ENCODE results near the gene CNKSR2. TPM values are rescaled to one million over a fixed set of nuclear protein-coding genes. Genes with fewer than 3 reads are reported as not detected.

The CNKSR2 gene
- total RNA-seq, 1 experiment from 2014 or later = 11.3 TPM

GRCh38 chrX:21565025-21565424 lies 190.8 kb downstream of the CNKSR2 start:
- ChIA-PET POLR2A (no interaction called here), CTCF (no interaction called here)
- no peak overlapping the region for H3K4me3 Mint-ChIP-seq
- no peaks in the 10 kb centered on the region for H3K36me3 Mint-ChIP-seq
- no peaks in the 10 kb centered on the region for H3K9me3 Mint-ChIP-seq
- no peaks in the 10 kb centered on the region for H3K4me1 Mint-ChIP-seq
- ATAC-seq = no peak
- TF ChIP-seq E2F1 (CRISPR knock-in tag; IDR thresholded peaks at IDR 0.05) (no peak), FOXJ3 (CRISPR knock-in tag; IDR thresholded peaks at IDR 0.05; ENCODE audit: borderline replicate concordance) (no peak), NFATC4 (CRISPR knock-in tag; IDR thresholded peaks at IDR 0.05) (no peak), ZNF263 (CRISPR knock-in tag; IDR thresholded peaks at IDR 0.05; ENCODE audit: low read depth) (no peak), RELA (CRISPR knock-in tag; IDR thresholded peaks at IDR 0.05; ENCODE audit: borderline replicate concordance) (no peak), ATF1 (CRISPR knock-in tag; IDR thresholded peaks at IDR 0.05) (no peak), E2F4 (CRISPR knock-in tag; IDR thresholded peaks at IDR 0.05; ENCODE audit: borderline replicate concordance, low read depth) (no peak), NR2C2 (CRISPR knock-in tag; IDR thresholded peaks at IDR 0.05) (no peak), TP53 (CRISPR knock-in tag; IDR thresholded peaks at IDR 0.05) (no peak), PREB (CRISPR knock-in tag; IDR thresholded peaks at IDR 0.05; ENCODE audit: borderline replicate concordance) (no peak), ZNF281 (CRISPR knock-in tag; IDR thresholded peaks at IDR 0.05) (no peak), PRRX2 (CRISPR knock-in tag; IDR thresholded peaks at IDR 0.05) (no peak), ZNF512 (CRISPR knock-in tag; IDR thresholded peaks at IDR 0.05; ENCODE audit: borderline replicate concordance) (no peak), NFYB (CRISPR knock-in tag; conservative IDR thresholded peaks at IDR 0.05; ENCODE audit: low read depth) (no peak), ATF6 (CRISPR knock-in tag; IDR thresholded peaks at IDR 0.05) (no peak), MAX (CRISPR knock-in tag; IDR thresholded peaks at IDR 0.05) (no peak), IRF2 (CRISPR knock-in tag; IDR thresholded peaks at IDR 0.05; ENCODE audit: borderline replicate concordance, low read depth) (no peak)
- no peaks in the 10 kb centered on the region for H3K27me3 Mint-ChIP-seq (ENCODE audit: low read depth)
- no peak for DNase-seq (ENCODE audit: low spot score)
- no peak overlapping the region for H3K27ac Mint-ChIP-seq

Measured in WTC11 (cell line).